HCT116 (cell line): ENCODE data around the gene THRA. TPM values are rescaled to one million over a fixed set of nuclear protein-coding genes. Genes with fewer than 3 reads are reported as not detected.
A peak's percentile ranks its signal among the peaks of the same experiment; 100 is the strongest.

Experiments
- ATAC-seq: fragments of 200-7000 bp; cut with Tn5 transposase; 2 replicates; pipeline ENCODE4 v1.9.1; 2020; ENCODE audit warnings: mild to moderate bottlenecking, moderate library complexity
- BruUV-seq: library from RNA; stranded (reverse); fragments of 400-500 nt; replicated peaks from 2 replicates; lab custom pipeline; 2021; lab: Mats Ljungman, UMichigan
- CTCF ChIA-PET: fragments of 300-600 bp; sonication (Branson Sonifier 250); formaldehyde crosslinking; loops from one replicate; lab custom pipeline; 2021; ENCODE audit warnings: antibody characterized with exemption; lab: Charles Lee
- POLR2A ChIA-PET: fragments of 300-600, 350-600 bp; sonication (Branson Sonifier 250); formaldehyde crosslinking; loops from one replicate; lab custom pipeline; 2021; ENCODE audit warnings: antibody characterized with exemption; lab: Charles Lee
- RAD21 ChIA-PET, 2 experiments: fragments of 300-600 bp; sonication (Branson Sonifier 250); formaldehyde crosslinking; loops; one replicate each; lab custom pipeline; 2023; ENCODE audit warnings: low total read pairs in 2 of 2; ENCODE audit not compliant: uncharacterized antibody in 2 of 2, unreplicated experiment in 2 of 2, low non-redundant PET in 1 of 2; lab: Charles Lee
- DNase-seq: peaks from one replicate; pipeline ENCODE4 v3.0.0-alpha.2; 2010; ENCODE audit warnings: low read depth, low spot score
- H2AFZ ChIP-seq: fragments of 200-600 bp; shearing (Covaris generic), sonication (generic); 2 replicates; pipeline ENCODE4 v1.6.1; 2017; ENCODE audit warnings: low read depth, mixed run types, mixed read lengths, antibody characterized with exemption, low read length; ENCODE audit not compliant: poor library complexity, severe bottlenecking
- H3K27ac ChIP-seq: 2 replicates; pipeline ENCODE4 v1.5.1; 2012; ENCODE audit warnings: low read depth, low read length
- H3K27me3 ChIP-seq: fragments of 200-600 bp; sonication (generic); 2 replicates; pipeline ENCODE4 v1.6.1; 2016; ENCODE audit warnings: mixed run types, low read length, mixed read lengths; ENCODE audit not compliant: insufficient read depth
- H3K36me3 ChIP-seq, 2 experiments: fragments of 200-500 bp in 1 of 2; fragments of 200-600 bp in 1 of 2; sonication (Bioruptor generic) in 1 of 2; sonication (generic) in 1 of 2; 2 replicates each; pipeline versions ENCODE4 v1.5.1 to v1.6.1; 2014 to 2016; ENCODE audit warnings: low read length in 2 of 2, inconsistent platforms in 1 of 2, mixed read lengths in 1 of 2, mixed run types in 1 of 2; ENCODE audit not compliant: insufficient read depth in 2 of 2, control insufficient read depth in 1 of 2
- H3K4me1 ChIP-seq, 2 experiments: fragments of 200-600 bp in 1 of 2; sonication (generic) in 1 of 2; 2 replicates each; pipeline versions ENCODE4 v1.5.1 to v1.6.1; 2012 to 2017; ENCODE audit warnings: low read length in 2 of 2, inconsistent platforms in 1 of 2, mild to moderate bottlenecking in 1 of 2, mixed read lengths in 1 of 2, mixed run types in 1 of 2, moderate library complexity in 1 of 2; ENCODE audit not compliant: insufficient read depth in 2 of 2, control insufficient read depth in 1 of 2
- H3K4me2 ChIP-seq: fragments of 200-600 bp; sonication (generic); 2 replicates; pipeline ENCODE4 v1.6.1; 2017; ENCODE audit warnings: mixed run types, low read length, mixed read lengths
- H3K4me3 ChIP-seq, 2 experiments: fragments of 200-600 bp in 1 of 2; sonication (generic) in 1 of 2; replicated peaks in 1 of 2; 2 replicates each; pipeline ENCODE4 v1.5.1; 2011 to 2016; ENCODE audit warnings: low read length in 2 of 2, control low read depth in 1 of 2, low read depth in 1 of 2, mild to moderate bottlenecking in 1 of 2, mixed read lengths in 1 of 2, mixed run types in 1 of 2
- H3K79me2 ChIP-seq: fragments of 200-600 bp; sonication (generic); 2 replicates; pipeline ENCODE4 v1.6.1; 2017; ENCODE audit warnings: mild to moderate bottlenecking, mixed run types, low read length, moderate library complexity, mixed read lengths; ENCODE audit not compliant: insufficient read depth
- H3K9ac ChIP-seq: fragments of 200-600 bp; sonication (generic); 2 replicates; pipeline ENCODE4 v1.6.1; 2016; ENCODE audit warnings: low read length, mixed read lengths
- H3K9me2 ChIP-seq: fragments of 200-600 bp; sonication (generic), shearing (Covaris generic); 2 replicates; pipeline ENCODE4 v1.6.1; 2017; ENCODE audit warnings: mixed run types, mild to moderate bottlenecking, moderate library complexity; ENCODE audit not compliant: insufficient read depth
- H3K9me3 ChIP-seq, 2 experiments: fragments of 200-500 bp in 1 of 2; fragments of 200-600 bp in 1 of 2; sonication (Bioruptor generic) in 1 of 2; sonication (generic) in 1 of 2; 2 replicates each; pipeline ENCODE4 v1.6.1; 2014 to 2017; ENCODE audit warnings: low read length in 2 of 2, mixed read lengths in 2 of 2, inconsistent platforms in 1 of 2, low read depth in 1 of 2, mild to moderate bottlenecking in 1 of 2, mixed run types in 1 of 2, moderate library complexity in 1 of 2; ENCODE audit not compliant: control insufficient read depth in 1 of 2, insufficient read depth in 1 of 2
- H4K20me1 ChIP-seq: fragments of 200-600 bp; sonication (generic), shearing (Covaris generic); 2 replicates; pipeline ENCODE4 v1.6.1; 2017; ENCODE audit warnings: mixed run types, mild to moderate bottlenecking, moderate library complexity; ENCODE audit not compliant: insufficient read depth
- CEBPB ChIP-seq: IDR thresholded peaks from 2 replicates; pipeline ENCODE4 v1.6.1; 2012; ENCODE audit warnings: low read depth
- CTCF ChIP-seq, 3 experiments: fragments of 200-600 bp in 1 of 3; sonication (generic) in 1 of 3; IDR thresholded peaks in 2 of 3; conservative IDR thresholded peaks in 1 of 3; 2 replicates each; pipeline ENCODE4 v1.5.1; 2012 to 2017; ENCODE audit warnings: low read depth in 2 of 3, low read length in 2 of 3, antibody characterized with exemption in 1 of 3, borderline replicate concordance in 1 of 3, control low read depth in 1 of 3, mild to moderate bottlenecking in 1 of 3, mixed read lengths in 1 of 3, mixed run types in 1 of 3, moderate library complexity in 1 of 3; ENCODE audit not compliant: insufficient read depth in 1 of 3
- MAX ChIP-seq: IDR thresholded peaks from 2 replicates; pipeline ENCODE4 v1.6.1; 2012
- REST ChIP-seq: IDR thresholded peaks from 2 replicates; pipeline ENCODE4 v1.6.1; 2012; ENCODE audit warnings: low read depth
- SP1 ChIP-seq: IDR thresholded peaks from 2 replicates; pipeline ENCODE4 v1.6.1; 2012; ENCODE audit warnings: low read depth
- ZFX ChIP-seq: fragments of 450-650 bp; IDR thresholded peaks from 2 replicates; pipeline ENCODE4 v1.6.1; 2017
- ZNF274 ChIP-seq: fragments of 200-500 bp; sonication (Bioruptor generic); IDR thresholded peaks from 2 replicates; pipeline ENCODE4 v1.6.1; 2014; ENCODE audit warnings: mild to moderate bottlenecking, low read depth, low read length, inconsistent platforms
- intact Hi-C: fragments of 100-400 bp; cut with micrococcal nuclease; formaldehyde crosslinking; loops from 2 replicates; pipeline ENCODE4 v1.10.0; 2022
- total RNA-seq: library from RNA; stranded (reverse); gene quantifications from one replicate; pipeline ENCODE4 v1.2.1, GENCODE V29; 2021; ENCODE audit not compliant: unreplicated experiment

THRA gene
- total RNA-seq, 1 experiment from 2014 or later: 23.3 TPM

- Histone ChIP-seq H3K27me3 (no peaks in the 10 kb centered on the region), H3K36me3 (no peaks in the 10 kb centered on the region), H3K4me1 (peaks cover 75 to 76% of the 10 kb centered on the region in 2 experiments), H3K9me2 (no peaks in the 10 kb centered on the region), H3K9me3 (no peaks in the 10 kb centered on the region), H3K27ac (peak overlapping the region; percentile 79), H3K4me3 (no peak overlapping the region), H4K20me1 (no peaks in the 10 kb centered on the region), H2AFZ (no peak overlapping the region), H3K4me2 (peak overlapping the region; percentile 78), H3K9ac (peak overlapping the region; percentile 46), H3K79me2 (peaks cover 4% of the 10 kb centered on the region; the same call in 1 of the 2 replicates)
- CTCF ChIA-PET: interaction anchor here (0.6 kb wide), 1 partner anchor 107 kb away, joined by 4 read pairs; no protein-coding TSS in a partner anchor
- BruUV-seq: no TSS peak
- POLR2A ChIA-PET: interaction anchor here (1.6 kb wide), 1 partner anchor 9 kb away, joined by 5 read pairs; the partner anchor contains the start of gene THRA
- no peak for TF ChIP-seq CTCF (IDR thresholded peaks at IDR 0.05 in 2 of 3, conservative IDR thresholded peaks at IDR 0.05 in 1 of 3; ENCODE audit: borderline replicate concordance in 1 of 3, insufficient read depth in 1 of 3, low read depth in 2 of 3, low read length in 2 of 3)
- TF ChIP-seq CEBPB: no peak
- no peak for TF ChIP-seq MAX
- TF ChIP-seq REST: no peak
- peak; percentile 39; the same call in 1 of the 2 replicates for TF ChIP-seq ZFX
- no peak for TF ChIP-seq ZNF274
- peak; percentile 43; the same call in 1 of the 2 replicates for TF ChIP-seq SP1
- ATAC-seq: no peak
- no peak for DNase-seq
- intact Hi-C loops: no loop called here
- RAD21 ChIA-PET: interaction anchor here in 1 of 2 experiments (0.6 kb wide), 1 partner anchor 35 kb away, joined by 3 read pairs; no protein-coding TSS in a partner anchor
Measured at GRCh38 chr17:40072040-40072734, 9.4 kb downstream of the THRA start.
